ENCODE data around the gene UBE2R2.

UBE2R2 gene

GRCh38 chr9:33880211-33881089 lies 63.5 kb downstream of the UBE2R2 start:
- no peak overlapping the region for H3K4me3 ChIP-seq (ENCODE audit: control insufficient read depth, low read depth, low read length)
- TF ChIP-seq CTCF (conservative IDR thresholded peaks at IDR 0.05; ENCODE audit: control insufficient read depth, insufficient read depth, low read depth, low read length) = no peak
- no peak for DNase-seq (ENCODE audit: low read depth)

- DNase-seq (ENCODE audit: low read depth) = peak; percentile 35
- no peak overlapping the region for H3K4me3 ChIP-seq (ENCODE audit: control insufficient read depth, low read depth, low read length)
- no peak for TF ChIP-seq CTCF (conservative IDR thresholded peaks at IDR 0.05; ENCODE audit: control insufficient read depth, insufficient read depth, low read depth, low read length)
Measured at GRCh38 chr9:33881635-33882034, 64.7 kb downstream of the UBE2R2 start.

GRCh38 chr9:33884856-33885701 lies 68.1 kb downstream of the UBE2R2 start:
- no peak overlapping the region for H3K4me3 ChIP-seq (ENCODE audit: control insufficient read depth, low read depth, low read length)
- TF ChIP-seq CTCF (conservative IDR thresholded peaks at IDR 0.05; ENCODE audit: control insufficient read depth, insufficient read depth, low read depth, low read length) = no peak
- peak; percentile 39 for DNase-seq (ENCODE audit: low read depth)

- DNase-seq (ENCODE audit: low read depth) = no peak
- no peak for TF ChIP-seq CTCF (conservative IDR thresholded peaks at IDR 0.05; ENCODE audit: control insufficient read depth, insufficient read depth, low read depth, low read length)
- H3K4me3 ChIP-seq (ENCODE audit: control insufficient read depth, low read depth, low read length) = no peak overlapping the region
Measured at GRCh38 chr9:33885948-33886347, 69.0 kb downstream of the UBE2R2 start.

GRCh38 chr9:33893861-33894260 lies 76.9 kb downstream of the UBE2R2 start:
- no peak for TF ChIP-seq CTCF (conservative IDR thresholded peaks at IDR 0.05; ENCODE audit: control insufficient read depth, insufficient read depth, low read depth, low read length)
- DNase-seq (ENCODE audit: low read depth) = no peak
- H3K4me3 ChIP-seq (ENCODE audit: control insufficient read depth, low read depth, low read length) = no peak overlapping the region

GRCh38 chr9:33894316-33894715 lies 77.4 kb downstream of the UBE2R2 start:
- TF ChIP-seq CTCF (conservative IDR thresholded peaks at IDR 0.05; ENCODE audit: control insufficient read depth, insufficient read depth, low read depth, low read length) = no peak
- no peak for DNase-seq (ENCODE audit: low read depth)
- no peak overlapping the region for H3K4me3 ChIP-seq (ENCODE audit: control insufficient read depth, low read depth, low read length)
